Islet of Langerhans (tissue), 1 donor: ENCODE measurements around the gene ABCB11.

Experiments
- FAIRE-seq: peaks from one replicate; lab custom pipeline; 2011; peaks lifted over from hg19 to GRCh38; lab: Jason Lieb, UNC

The ABCB11 gene

DNA sequence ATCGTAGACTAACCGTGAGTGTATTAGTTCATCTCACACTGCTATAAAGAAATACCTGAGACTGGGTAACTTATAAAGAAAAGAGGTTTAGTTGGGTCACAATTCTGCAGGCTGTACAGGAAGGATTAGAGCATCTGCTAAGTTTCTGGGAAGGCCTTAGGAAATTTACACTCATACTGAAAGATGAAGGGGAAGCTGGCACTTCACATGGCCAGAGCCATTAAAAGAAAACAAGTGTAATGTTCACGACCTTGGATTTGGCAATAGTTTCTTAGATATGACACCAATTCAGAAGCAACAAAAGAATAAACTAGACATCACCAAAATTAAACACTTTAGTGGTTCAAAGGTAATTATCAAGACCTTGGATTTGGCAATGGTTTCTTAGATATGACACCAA, 23.8 kb downstream of the ABCB11 start:
- no peak for FAIRE-seq

DNA sequence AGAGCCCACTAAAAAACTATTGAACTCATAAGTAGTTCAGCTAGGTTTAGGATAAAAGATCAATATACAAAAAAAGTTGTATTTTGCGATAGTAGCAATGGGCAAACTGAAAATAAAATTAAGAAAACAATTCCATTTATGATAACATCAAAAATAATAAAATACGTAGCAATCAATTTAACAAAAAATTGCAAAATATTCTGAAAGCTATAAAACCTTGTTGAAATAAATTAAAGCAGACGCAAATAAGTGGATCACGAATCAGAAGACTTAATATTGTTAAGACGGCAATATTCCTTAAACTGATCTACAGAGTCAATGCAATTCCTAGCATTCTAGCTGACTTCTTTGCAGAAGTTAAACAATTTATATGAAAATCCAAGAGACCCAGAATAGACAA, 24.5 kb downstream of the ABCB11 start:
- FAIRE-seq, result peak; percentile 60

- FAIRE-seq, result no peak
Observed at GRCh38 chr2:169005994-169006393, 25.1 kb downstream of the ABCB11 start.

DNA sequence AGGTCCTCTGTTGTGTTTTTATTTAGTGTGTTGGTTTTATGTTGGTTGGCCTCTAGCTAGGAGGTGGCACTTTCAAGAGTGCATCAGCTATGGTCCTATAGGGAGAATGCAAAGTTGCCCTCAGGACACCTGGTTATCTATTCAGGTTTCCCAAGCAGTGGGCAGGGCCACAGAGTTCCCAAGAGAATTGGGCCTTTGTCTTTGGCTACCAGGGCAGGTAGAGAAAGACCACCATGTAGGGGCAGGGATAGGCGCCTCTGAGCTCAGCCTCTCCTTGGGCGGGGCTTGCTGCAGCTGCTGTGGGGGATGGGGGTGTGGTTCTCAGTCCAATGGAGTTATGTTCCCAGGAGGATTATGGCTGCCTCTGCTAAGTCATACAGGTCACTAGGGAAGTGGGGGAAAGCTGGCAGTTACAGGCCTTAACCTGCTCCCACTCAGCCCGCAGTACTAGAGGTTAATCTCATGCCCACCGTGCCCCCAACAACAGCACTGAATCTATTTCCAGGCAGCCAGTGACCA, 26.0 kb downstream of the ABCB11 start:
- no peak for FAIRE-seq

DNA sequence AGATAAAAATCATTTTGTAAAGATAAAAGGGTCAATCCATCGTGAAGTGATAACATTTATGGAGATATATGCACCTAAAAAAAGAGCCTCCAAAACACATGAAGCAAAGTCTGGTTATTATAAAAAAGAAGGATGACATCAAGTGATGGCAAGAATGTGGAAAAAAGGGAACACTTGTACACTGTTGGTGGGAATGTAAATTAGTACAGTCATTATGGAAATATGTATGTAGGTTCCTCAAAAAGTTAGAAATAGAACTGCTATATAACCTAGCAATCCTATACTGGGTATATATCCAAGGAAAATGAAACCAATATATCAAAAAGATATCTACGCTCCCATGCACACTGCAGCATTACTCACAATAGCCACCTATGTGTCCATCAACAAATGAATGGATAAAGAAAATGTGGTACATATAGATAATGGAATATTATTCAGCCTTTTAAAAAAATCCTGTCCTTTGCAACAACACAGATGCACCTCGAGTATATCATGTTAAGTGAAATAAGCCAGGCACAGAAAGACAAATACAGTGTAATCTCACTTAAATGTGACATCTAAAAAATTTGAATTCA, 28.9 kb downstream of the ABCB11 start:
- no peak for FAIRE-seq

- FAIRE-seq, result no peak
Observed at GRCh38 chr2:169001116-169001815, 29.9 kb downstream of the ABCB11 start.

GRCh38 chr2:168999668-169000213, 31.4 kb downstream of the ABCB11 start:
- FAIRE-seq, result no peak

DNA sequence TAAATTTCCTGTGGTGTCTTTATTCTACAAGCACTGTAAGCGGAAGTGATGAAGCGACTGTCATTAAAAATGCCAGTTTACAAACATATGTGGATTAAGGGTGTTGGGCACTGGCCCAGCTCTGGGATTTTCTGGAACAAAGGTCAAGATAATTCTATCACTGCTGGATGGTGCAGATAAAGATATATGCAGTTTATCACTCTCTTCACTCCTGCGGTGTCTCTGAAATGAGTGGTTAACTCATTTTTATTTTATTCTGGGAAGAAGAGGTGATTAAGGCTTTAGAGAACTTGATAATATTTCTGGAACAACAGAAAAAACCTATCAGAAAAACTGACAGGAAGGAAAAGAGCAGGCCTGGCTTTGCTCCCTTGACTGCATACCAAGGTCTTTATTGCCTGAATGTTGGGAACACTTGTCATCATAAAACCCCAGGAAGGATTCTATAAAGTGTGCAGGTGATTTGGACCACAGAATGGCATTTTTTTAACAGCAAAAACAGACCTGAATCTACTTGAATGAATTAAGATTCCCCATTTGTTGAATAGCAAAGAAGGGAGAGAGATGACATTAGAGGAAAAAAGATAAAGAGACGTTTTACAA, 32.4 kb downstream of the ABCB11 start:
- no peak for FAIRE-seq

- no peak for FAIRE-seq
Observed at GRCh38 chr2:168997794-168998193, 33.3 kb downstream of the ABCB11 start.

DNA sequence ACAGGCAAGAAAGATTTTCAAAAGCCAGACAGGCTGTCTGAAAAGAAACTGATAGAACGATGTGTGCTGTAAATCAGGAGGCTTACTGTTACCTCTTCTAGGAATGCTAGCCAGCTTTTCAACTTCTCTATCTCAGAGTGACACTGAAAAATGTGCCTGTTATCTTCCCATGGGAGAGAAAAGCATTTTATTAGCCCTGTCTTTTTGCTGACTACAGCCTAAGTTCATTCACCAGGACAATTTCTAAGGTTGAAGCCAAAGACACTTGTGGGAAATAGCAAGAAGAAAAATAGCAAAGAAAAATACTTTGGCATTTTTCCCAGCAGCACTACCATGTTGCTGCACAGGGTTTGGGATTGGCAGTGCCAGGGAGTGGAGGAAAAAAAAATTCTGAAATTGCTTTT, 34.0 kb downstream of the ABCB11 start:
- no peak for FAIRE-seq

- no peak for FAIRE-seq
Observed at GRCh38 chr2:168995744-168996143, 35.4 kb downstream of the ABCB11 start.

GRCh38 chr2:168993538-168993937, 37.6 kb downstream of the ABCB11 start:
- no peak for FAIRE-seq

DNA sequence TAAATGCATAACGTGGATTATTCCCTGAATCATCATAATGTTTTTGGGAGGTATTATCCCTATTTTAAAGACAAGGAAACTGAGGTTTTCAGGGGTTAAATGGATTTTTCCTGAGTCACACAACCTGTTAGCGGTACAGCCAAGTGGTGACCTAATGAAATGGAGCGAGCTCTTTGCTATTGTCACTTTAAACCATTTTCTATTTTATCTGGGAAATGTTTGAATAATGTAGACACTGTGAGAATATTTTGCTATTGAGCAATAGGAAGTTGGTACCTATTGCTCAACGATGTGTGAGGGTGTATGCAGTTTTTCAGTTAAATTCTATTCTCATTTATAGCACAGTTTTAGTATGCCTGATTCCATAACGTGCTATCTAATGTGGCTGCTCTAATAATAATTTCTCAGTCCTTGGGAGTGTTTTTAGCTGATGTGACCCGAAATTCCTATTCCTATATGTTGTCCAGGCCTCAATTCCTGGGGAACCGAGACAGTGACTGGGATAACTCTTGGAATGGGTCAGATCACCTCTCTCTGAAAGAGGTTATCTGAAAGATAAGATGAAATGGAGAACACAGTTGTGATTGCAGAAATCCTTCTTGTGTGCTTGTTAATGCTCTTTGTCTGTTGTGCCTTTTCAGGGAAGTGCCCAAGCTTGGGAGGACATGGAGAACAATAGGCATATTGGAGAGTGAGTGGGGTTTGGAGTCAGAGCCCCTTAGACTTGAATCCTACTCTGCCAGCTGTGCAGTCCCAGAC, 38.4 kb downstream of the ABCB11 start:
- no peak for FAIRE-seq

DNA sequence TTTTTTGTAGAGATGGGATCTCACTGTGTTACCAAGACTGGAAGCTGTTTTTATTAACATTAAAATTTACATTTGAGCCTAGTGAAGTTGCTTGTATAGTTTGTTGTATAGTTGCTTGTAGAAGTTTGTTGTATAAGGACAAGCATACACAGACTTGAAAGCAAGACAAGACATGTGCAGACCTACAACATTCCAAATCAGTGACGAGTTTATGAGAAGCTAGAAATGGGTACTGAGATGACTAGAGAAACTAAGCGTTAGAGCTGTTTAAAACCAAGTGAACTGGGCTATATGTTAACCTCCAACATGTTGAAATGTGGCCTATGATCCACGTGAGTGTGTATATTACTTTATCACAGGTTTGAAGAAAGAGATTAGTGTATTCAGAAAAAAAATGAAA, 39.1 kb downstream of the ABCB11 start:
- no peak for FAIRE-seq

- no peak for FAIRE-seq
Observed at GRCh38 chr2:168988755-168989154, 42.4 kb downstream of the ABCB11 start.

GRCh38 chr2:168986398-168986943, 44.7 kb downstream of the ABCB11 start:
- FAIRE-seq, result no peak

DNA sequence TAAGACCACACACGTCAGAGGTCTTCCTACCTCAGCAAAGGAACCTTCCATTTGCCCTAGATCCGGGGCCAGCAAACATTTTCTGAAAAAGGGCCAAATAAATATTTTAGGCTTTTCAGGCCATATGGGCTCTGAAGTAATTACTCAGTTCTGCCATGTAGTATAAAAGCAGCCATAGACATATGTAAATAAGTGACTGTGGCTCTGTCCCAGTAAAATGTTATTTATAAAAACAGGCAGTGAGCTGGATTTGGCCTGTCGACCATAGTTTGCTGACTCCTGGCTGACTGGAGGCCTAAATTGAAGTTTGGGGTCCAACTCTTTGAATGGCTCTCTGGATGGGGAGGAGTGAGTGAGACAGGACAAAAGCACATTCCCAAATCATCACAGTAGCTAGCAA, 49.5 kb downstream of the ABCB11 start:
- FAIRE-seq, result no peak

DNA sequence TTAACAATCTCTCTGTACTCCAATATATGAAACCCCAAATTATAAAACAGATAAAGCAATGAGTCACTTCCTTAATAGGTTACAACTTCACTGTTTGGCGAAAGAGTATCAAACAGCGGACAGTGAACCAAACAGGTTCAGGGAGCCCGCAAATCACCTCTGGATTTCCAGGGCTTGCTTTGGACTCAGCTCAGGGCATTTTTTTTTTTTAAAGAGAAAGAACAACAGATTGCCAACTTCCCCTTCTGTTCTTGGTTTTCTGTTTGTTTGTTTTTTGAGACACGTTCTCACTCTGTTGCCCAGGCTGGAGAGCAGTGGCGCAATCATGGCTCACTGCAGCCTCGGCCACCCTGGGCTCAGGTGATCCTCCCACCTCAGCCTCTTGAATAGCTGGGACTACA, 52.7 kb downstream of the ABCB11 start:
- FAIRE-seq, result no peak

GRCh38 chr2:168977608-168978007, 53.5 kb downstream of the ABCB11 start:
- no peak for FAIRE-seq

- no peak for FAIRE-seq
Observed at GRCh38 chr2:168976034-168976654, 55.0 kb downstream of the ABCB11 start.

GRCh38 chr2:168974428-168974827, 56.7 kb downstream of the ABCB11 start:
- no peak for FAIRE-seq

DNA sequence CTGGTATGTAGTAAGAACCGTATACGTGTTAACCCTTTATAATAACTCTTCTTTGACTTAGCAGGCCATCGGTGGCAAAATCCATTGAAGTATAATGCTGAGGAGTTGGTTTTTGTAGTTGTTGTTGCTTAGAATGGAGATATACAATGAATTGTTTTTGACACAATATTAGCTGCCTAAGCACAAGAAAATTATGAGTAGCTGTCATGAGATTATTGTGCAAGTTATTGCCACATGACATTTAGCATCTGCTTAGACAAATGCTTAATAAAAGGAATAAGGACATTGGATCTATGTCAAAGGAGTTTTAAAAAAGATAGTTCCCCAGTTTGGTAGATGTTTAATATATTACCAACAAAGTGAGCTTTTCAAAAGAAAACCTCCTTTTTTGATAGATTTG, 59.9 kb downstream of the ABCB11 start:
- no peak for FAIRE-seq
